GM12892 (cell line): Measurements from ENCODE around the gene SEMA3C.
"Not testable (repeated sequence)": the region's sequence is repeated elsewhere in the genome, so short reads cannot be mapped to it uniquely, and the experiment has no call there.

Source experiments
- DNase-seq: peaks from one replicate; pipeline ENCODE4 v3.0.0; 2011; ENCODE audit not compliant: insufficient read length
- FAIRE-seq: peaks from 2 replicates; lab custom pipeline; 2011; peaks lifted over from hg19 to GRCh38; lab: Jason Lieb, UNC
- POLR2A ChIP-seq: IDR thresholded peaks from 2 replicates; pipeline ENCODE4 v1.6.1; 2011; ENCODE audit warnings: low read depth, low read length, control low read depth
- POLR2AphosphoS5 ChIP-seq: IDR thresholded peaks from 2 replicates; pipeline ENCODE4 v1.6.1; 2011; ENCODE audit warnings: low read depth, low read length, control low read depth
- TAF1 ChIP-seq: IDR thresholded peaks from 2 replicates; pipeline ENCODE4 v1.6.1; 2011; ENCODE audit warnings: low read depth, mild to moderate bottlenecking, control low read depth, low read length, borderline replicate concordance

Gene SEMA3C

GRCh38 chr7:80942261-80943041 lies 23.6 kb upstream of the SEMA3C start:
- no peak for TF ChIP-seq POLR2AphosphoS5
- TF ChIP-seq POLR2A, result no peak
- TF ChIP-seq TAF1, result no peak
- DNase-seq, result no peak
- no peak for FAIRE-seq

DNA sequence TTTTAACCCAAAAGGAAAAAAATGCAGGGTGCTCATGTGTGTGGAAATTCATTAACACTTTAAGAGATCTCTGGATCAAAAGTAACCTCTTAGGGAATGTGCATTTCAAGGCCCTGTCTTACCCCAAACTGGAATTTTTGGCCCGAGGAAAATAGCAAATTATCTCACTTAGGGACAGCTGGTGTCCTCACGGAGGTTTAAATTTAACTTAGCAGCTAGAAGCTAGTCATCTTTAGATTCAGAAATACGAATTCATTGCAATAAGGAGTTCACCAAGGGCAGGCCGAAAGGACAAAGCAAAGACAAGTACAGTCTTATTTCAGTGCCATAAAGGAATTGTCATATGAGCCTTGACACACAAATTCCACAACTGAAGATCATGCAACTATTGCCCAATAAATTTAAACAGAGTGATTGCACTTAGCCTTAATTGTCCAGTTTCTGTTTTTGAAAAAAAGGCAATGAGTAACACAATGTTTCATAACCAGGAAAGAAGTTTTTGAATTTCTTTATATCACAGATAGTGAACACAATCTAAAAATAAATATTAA lies 22.4 kb upstream of the SEMA3C start:
- FAIRE-seq (no peak), DNase-seq (no peak)
- TF ChIP-seq POLR2A, result no peak
- TF ChIP-seq TAF1, result no peak
- no peak for TF ChIP-seq POLR2AphosphoS5

DNA sequence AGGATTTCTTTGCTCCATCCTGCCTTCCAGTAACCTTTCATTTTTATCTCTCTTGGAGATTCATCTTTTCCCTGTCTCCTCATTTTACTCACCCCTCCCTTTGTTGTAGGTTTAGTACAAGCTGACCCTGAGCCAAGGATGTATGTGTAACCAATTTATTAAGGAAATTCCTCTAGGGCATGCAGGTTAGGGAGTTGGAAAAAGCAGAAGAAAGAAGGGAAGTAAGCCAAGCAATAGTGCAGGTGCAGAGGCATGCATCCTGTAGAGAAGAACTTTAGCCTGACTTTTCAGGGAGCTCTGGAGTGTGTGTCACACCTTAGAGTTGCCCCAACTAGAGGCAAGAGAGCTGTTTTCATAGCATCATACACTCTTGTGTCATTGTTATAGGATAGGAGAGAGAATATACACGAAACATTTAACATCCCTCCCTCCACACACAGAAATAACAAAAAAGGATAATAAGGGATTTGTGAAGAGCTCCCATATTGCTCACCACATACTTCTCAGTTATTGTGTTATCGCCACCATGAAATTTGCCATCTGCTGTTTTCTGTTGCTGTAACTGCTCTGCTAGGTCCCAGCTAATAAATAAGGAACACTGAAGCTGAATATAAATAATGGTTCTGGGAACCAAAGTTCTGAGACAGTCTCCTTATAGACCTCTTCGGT lies 21.8 kb upstream of the SEMA3C start:
- DNase-seq (no peak), FAIRE-seq (no peak)
- TF ChIP-seq POLR2A, result no peak
- no peak for TF ChIP-seq TAF1
- no peak for TF ChIP-seq POLR2AphosphoS5

GRCh38 chr7:80937336-80937735 lies 18.5 kb upstream of the SEMA3C start:
- DNase-seq (no peak), FAIRE-seq (no peak)

DNA sequence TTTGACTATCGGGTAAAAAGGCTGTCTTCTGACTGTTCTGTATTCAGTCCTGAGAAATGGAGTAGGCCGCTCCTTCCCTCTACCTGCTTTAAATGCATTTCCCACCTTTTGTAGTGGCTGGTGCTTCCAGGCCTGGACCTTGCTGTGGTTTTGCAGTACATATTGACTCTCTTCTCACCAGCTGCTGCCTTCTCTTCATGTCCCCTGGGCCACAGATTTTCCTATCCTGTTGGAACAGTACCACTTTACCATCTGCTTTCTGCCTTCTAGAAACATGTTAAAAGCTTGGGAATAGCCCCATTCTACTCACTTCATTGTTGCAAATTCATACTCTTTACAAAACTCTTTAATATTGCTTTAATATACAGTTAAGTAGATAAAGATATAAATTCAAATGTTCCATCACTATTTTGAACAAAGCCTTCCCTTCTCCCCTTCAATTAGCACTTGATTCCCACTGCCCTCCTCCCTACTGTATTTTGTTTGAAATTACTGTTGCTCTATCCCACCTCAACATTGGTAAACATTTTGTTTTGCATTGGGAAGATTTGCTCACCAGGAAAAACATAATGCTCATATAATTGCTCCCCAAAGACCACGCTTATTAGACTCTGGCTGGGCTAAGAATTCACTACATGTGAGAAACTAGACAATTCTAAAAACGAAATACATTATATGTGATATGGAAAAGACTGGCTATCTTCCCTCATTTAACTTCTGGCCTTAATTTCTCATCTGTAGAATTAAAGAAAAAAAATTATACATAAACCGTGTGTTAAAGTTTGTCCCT lies 17.3 kb upstream of the SEMA3C start:
- FAIRE-seq (no peak), DNase-seq (no peak)
- TF ChIP-seq POLR2A (no peak), POLR2AphosphoS5 (no peak), TAF1 (no peak)

More at GRCh38 chr7:80937336-80937735, 18.5 kb upstream of the SEMA3C start:
- TF ChIP-seq TAF1 (no peak), POLR2AphosphoS5 (no peak), POLR2A (no peak)

DNA sequence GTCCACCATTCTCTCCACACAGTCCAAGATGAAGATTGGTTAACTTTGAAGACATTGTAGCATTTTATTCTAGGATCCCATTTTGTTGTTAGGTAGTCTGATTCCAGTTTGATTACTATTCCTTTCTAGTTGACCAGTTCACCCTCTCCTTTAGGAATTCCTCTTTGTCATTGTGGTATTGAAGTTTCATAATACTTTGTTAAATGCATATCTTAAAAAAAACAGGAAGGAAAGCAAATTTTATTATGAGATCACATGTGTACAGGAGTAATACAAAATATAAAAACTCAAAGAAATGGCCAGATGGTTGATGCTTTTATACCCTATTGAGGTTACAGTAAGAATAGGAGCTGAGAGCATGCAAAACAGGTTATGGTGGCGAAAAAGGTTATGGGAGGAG lies 15.5 kb upstream of the SEMA3C start:
- FAIRE-seq (no peak), DNase-seq (no peak)
- TF ChIP-seq TAF1 (no peak), POLR2A (no peak)

- TF ChIP-seq TAF1 (no peak), POLR2AphosphoS5 (no peak), POLR2A (no peak)
- DNase-seq (no peak), FAIRE-seq (no peak)
Measured at GRCh38 chr7:80932536-80932935, 13.7 kb upstream of the SEMA3C start.

DNA sequence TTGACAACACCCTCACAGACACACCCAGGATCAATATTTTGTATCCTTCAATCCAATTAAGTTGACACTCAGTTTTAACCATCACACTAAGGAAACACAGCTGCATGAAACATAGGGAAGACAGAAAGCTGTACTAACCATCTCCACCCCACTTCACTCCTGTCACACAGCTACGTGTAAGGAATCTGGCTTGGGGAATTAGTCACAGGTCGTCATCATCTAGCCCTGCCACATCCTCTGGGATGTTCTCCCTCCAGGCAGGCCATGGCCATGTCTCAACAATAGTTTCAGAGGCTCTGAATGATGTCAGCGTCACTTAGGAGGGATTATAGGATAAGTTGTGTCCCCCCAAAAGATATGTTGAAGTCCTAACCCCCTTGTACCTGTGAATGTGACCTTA lies 10.8 kb upstream of the SEMA3C start:
- FAIRE-seq (no peak), DNase-seq (no peak)
- TF ChIP-seq POLR2A, result no peak
- no peak for TF ChIP-seq POLR2AphosphoS5
- TF ChIP-seq TAF1, result no peak

DNA sequence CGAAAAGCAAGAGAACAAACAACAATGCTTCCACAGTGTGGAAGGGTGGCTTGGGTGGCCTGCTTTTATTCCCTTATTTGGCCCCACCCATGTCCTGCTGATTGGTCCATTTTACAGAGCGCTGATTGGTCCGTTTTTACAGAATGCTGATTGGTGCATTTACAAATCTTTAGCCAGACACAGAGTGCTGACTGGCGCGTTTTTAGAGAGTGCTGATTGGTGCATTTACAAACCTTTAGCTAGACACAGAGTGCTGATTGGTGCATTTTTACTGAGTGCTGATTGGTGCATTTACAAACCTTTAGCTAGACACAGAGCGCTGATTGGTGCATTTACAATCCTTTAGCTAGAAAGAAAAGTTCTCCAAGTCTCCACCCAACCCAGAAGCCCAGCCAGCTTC lies 8.1 kb upstream of the SEMA3C start:
- FAIRE-seq, result not testable (repeated sequence)

DNA sequence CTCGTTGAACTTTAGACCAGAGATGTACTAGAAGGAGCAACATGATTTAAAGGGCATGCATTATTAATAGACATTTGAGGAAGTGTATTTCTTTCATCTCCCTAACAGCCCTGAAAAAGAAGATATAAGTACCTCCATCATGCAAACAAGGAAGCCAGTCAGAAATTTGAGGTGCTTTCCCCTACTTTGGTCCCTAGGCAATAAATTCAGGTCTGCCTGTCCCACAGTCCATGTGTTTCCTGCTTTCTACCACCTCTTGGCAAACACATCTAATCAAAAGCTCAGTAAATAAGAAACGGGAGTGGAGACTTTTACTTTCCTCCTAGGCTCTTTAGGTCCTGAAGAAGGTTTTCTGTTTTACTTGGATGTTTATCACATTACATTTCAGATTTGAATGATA lies 5.2 kb upstream of the SEMA3C start:
- no peak for TF ChIP-seq TAF1
- no peak for TF ChIP-seq POLR2AphosphoS5
- TF ChIP-seq POLR2A, result no peak
- DNase-seq (no peak), FAIRE-seq (no peak)

More for the DNA sequence above, 8.1 kb upstream of the SEMA3C start:
- not testable (repeated sequence) for DNase-seq

GRCh38 chr7:80923211-80923612 lies 4.4 kb upstream of the SEMA3C start:
- TF ChIP-seq POLR2AphosphoS5 (no peak), TAF1 (no peak), POLR2A (no peak)
- no peak for DNase-seq
- no peak for FAIRE-seq
